Measurements from ENCODE around the gene GRM7. TPM values are rescaled to one million over a fixed set of nuclear protein-coding genes. Genes with fewer than 3 reads are reported as not detected.

Gene GRM7
- total RNA-seq, 3 donors from 2014 or later, result not detected

DNA sequence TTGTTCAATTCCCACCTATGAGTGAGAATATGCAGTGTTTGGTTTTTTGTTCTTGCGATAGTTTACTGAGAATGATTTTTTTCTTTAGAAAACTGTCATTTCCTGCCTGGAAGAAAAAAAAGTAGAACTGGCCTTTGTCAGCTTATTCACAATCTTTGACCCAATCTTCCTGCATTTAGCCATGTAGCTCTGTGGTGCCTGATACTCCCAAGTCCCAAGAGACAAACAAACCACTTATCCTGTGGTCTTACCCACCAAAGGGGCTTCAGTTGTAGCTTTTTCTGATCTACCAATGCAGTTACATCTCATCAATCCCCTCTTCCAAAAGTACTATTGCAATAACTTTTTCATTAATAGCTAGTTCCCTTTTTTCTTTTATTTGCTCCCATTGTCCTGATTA lies 444.6 kb downstream of the GRM7 start:
- no peaks in the 10 kb centered on the region for H3K27me3 Mint-ChIP-seq (ENCODE audit: low read depth)
- no peaks in the 10 kb centered on the region for H3K4me1 Mint-ChIP-seq (ENCODE audit: low read depth)
- H3K9me3 Mint-ChIP-seq, result no peaks in the 10 kb centered on the region
- DNase-seq (no peak), ATAC-seq (no peak)
- H3K36me3 Mint-ChIP-seq (ENCODE audit: insufficient read depth), result no peaks in the 10 kb centered on the region
- no peak overlapping the region for H3K4me3 Mint-ChIP-seq

DNA sequence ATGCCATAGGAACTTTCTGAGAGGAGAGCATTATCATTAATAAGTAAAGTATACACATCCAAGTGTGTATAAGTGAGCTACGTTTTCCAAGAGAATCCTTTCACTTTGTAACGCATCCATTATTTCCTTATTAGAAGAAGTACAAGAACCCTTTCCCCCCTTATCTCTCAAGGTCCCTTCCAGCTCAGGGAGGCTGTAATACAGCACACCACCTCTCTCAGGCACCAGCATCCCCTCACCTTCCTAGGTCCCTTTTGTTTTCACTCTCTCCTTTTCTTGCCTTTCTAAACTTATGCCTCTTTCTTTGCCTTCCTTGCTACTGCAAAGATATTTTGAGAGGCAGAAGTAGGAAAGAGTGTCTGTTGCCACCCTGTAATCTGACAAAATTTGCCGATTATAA lies 446.0 kb downstream of the GRM7 start:
- no peaks in the 10 kb centered on the region for H3K9me3 Mint-ChIP-seq
- no peak for DNase-seq
- H3K4me1 Mint-ChIP-seq (ENCODE audit: low read depth), result no peaks in the 10 kb centered on the region
- H3K4me3 Mint-ChIP-seq, result no peak overlapping the region
- no peaks in the 10 kb centered on the region for H3K27me3 Mint-ChIP-seq (ENCODE audit: low read depth)
- ATAC-seq, result no peak
- H3K36me3 Mint-ChIP-seq (ENCODE audit: insufficient read depth), result no peaks in the 10 kb centered on the region

DNA sequence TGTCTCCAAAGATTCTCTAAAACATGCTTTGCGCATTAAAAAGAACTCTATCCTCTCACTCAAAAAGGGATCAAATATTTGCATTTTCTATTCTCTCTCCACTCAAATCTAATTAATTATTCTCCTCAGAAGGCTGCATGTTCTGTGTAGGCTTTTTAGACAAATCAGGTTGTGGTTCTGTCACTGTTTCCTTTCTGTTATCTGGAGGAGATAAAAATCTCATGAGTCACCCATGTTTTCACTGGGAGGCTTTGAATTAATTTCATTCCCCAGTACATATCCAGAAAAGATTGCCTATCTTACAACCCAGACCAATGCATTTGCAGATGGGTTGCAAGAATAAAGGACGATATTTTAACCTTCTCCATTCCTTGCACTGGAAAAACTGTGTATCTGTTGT lies 446.5 kb downstream of the GRM7 start:
- no peaks in the 10 kb centered on the region for H3K9me3 Mint-ChIP-seq

DNA sequence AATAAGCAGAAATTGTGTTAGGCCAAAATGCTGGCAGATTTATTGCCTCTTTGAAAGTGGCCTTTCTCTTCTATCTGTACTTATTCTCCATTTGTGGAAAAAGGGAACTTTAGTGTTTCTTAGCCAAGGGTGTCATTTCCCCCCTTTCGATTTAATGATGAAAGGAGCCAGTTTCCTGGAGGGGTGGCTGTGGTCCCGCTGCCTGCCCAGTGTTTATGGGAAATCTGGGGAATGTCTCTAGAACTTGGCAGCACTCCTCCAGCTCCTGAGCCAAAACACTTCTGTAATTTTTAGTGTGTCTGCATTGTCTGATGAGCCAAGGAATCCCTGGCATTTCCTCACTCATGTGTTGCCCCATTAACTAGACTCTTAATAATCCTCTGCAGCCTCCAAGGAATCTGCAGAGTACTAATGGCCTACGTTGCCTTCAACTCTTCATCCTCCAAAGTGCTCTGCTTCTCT lies 448.8 kb downstream of the GRM7 start:
- no peak for DNase-seq
- no peak overlapping the region for H3K4me3 Mint-ChIP-seq
- H3K27me3 Mint-ChIP-seq (ENCODE audit: low read depth), result no peaks in the 10 kb centered on the region
- H3K9me3 Mint-ChIP-seq, result no peaks in the 10 kb centered on the region
- no peaks in the 10 kb centered on the region for H3K36me3 Mint-ChIP-seq (ENCODE audit: insufficient read depth)
- H3K4me1 Mint-ChIP-seq (ENCODE audit: low read depth), result no peaks in the 10 kb centered on the region
- ATAC-seq, result no peak

More for the DNA sequence above, 446.5 kb downstream of the GRM7 start:
- no peak overlapping the region for H3K4me3 Mint-ChIP-seq
- H3K36me3 Mint-ChIP-seq (ENCODE audit: insufficient read depth), result no peaks in the 10 kb centered on the region
- no peak for DNase-seq
- no peak for ATAC-seq
- no peaks in the 10 kb centered on the region for H3K4me1 Mint-ChIP-seq (ENCODE audit: low read depth)
- no peaks in the 10 kb centered on the region for H3K27me3 Mint-ChIP-seq (ENCODE audit: low read depth)

DNA sequence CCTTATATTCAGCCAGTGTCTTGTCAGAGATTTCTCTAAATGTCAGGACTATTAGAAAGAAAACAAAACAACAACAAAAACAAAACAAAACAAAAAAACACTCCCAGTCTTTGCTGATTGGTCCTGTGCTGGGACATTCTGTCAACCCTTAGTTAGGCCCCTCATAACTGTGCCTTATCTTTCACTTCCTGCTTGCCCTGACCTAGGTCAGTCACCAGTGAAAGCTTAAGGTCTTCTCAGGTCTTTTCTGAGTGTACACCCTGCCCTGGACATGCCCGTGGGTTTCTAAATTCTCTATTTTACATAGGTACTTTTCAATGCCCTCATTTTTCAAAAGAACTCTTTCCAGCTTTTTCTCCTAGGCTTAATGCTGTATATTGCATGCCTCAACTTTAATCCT lies 454.1 kb downstream of the GRM7 start:
- Mint-ChIP-seq H3K4me3 (no peak overlapping the region), H3K27me3 (ENCODE audit: low read depth) (no peaks in the 10 kb centered on the region), H3K36me3 (ENCODE audit: insufficient read depth) (no peaks in the 10 kb centered on the region), H3K9me3 (peaks cover 6% of the 10 kb centered on the region), H3K4me1 (ENCODE audit: low read depth) (no peaks in the 10 kb centered on the region)
- DNase-seq, result no peak
- ATAC-seq, result no peak

DNA sequence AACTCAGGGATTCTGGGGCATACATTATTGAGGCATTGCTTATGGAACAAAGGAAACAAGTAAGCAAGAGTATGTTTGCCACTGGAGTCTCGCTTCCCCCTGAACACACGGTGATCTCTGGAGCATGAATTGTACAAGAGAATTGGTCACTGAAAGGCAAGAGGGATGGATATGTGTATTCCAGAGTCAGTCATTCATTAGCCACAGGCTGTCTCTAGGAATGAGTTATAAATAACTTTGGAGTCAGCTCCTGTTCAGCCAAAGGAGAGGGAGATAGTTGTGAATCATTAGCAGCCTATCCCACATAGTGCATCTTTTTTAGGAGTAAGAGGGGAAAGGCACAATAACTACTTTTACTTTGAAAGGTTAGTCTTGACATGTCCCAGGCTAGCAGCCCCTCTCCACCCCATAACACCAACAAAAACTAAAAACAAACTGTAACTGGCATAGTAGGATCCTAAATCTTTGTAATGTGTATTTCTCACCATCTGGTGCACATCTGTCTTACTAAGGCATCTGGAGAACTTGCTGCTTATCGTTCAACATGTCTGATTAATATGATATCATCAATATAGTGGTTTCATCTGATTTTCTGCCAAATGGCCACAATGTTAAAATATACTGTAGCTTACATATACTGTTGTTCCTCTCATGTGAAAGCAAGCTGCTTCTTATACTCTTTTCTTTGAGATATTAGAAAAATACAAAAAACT lies 462.2 kb downstream of the GRM7 start:
- H3K36me3 Mint-ChIP-seq (ENCODE audit: insufficient read depth), result no peaks in the 10 kb centered on the region
- no peak overlapping the region for H3K4me3 Mint-ChIP-seq
- DNase-seq (no peak), ATAC-seq (no peak)
- H3K27me3 Mint-ChIP-seq (ENCODE audit: low read depth), result no peaks in the 10 kb centered on the region
- no peaks in the 10 kb centered on the region for H3K4me1 Mint-ChIP-seq (ENCODE audit: low read depth)
- no peaks in the 10 kb centered on the region for H3K9me3 Mint-ChIP-seq

DNA sequence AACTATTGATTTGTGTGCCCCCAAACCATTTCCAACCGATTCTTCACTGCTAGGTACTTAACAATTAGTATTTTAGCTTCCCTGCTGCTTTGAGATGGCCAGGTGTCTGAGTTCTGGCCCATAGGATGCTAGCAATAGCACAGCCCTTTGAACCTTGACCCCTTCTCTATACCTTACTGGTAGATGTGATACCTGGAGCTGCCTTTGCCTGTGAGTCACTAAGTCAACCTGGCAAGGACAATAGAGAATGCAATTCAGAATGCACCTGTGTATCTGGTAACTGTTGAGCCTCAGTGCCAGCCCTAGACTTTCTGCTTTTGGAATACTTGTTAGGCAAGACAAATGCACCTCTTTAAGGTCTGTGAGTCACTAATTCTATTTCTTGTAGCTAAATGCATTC lies 467.4 kb downstream of the GRM7 start:
- no peak for ATAC-seq
- no peaks in the 10 kb centered on the region for H3K36me3 Mint-ChIP-seq (ENCODE audit: insufficient read depth)
- DNase-seq, result no peak
- H3K9me3 Mint-ChIP-seq, result peaks cover 3% of the 10 kb centered on the region
- H3K27me3 Mint-ChIP-seq (ENCODE audit: low read depth), result no peaks in the 10 kb centered on the region
- no peak overlapping the region for H3K4me3 Mint-ChIP-seq
- no peaks in the 10 kb centered on the region for H3K4me1 Mint-ChIP-seq (ENCODE audit: low read depth)

DNA sequence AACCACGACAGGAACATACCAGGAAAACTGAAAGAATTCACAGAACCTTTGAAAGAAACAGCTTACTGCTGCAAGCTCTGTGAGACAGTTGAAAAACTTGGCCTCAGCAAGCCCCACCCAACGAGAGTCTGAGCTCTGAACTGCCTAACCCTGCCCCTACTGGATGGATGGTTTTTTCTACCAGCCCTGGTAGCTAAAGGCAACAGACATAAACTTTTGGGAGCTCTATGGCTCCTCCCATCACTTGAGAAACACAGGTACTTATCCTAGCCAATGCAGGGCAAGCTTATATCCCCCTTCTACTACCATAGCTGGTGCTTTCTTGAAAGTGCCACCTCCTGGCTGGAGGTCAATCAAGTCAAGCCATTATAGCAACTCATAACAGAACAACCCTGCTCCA lies 471.8 kb downstream of the GRM7 start:
- Mint-ChIP-seq H3K36me3 (ENCODE audit: insufficient read depth) (no peaks in the 10 kb centered on the region), H3K4me1 (ENCODE audit: low read depth) (no peaks in the 10 kb centered on the region), H3K9me3 (peaks cover 20% of the 10 kb centered on the region), H3K4me3 (no peak overlapping the region), H3K27me3 (ENCODE audit: low read depth) (no peaks in the 10 kb centered on the region)
- ATAC-seq, result no peak
- no peak for DNase-seq

DNA sequence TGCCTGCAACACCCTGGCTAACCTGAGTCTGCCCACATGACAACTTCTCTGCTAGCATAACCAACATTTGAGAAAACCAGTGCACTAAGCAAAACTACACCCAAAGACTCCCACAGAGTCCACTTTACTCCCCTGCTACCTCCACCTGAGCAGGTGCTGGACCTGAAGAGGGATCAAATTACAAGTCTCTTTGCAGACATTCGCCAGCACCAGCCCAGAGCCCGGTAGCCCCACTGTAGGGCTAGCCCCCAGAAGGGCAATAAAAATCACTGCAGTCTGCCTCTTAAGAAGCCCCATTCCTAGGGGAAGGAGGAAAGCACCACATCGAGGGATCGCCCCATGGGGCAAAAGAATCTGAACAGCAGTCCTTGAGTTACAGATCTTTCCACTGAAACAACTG lies 472.2 kb downstream of the GRM7 start:
- no peak for DNase-seq
- ATAC-seq, result no peak
- Mint-ChIP-seq H3K4me3 (no peak overlapping the region), H3K4me1 (ENCODE audit: low read depth) (no peaks in the 10 kb centered on the region), H3K9me3 (peaks cover 20% of the 10 kb centered on the region), H3K27me3 (ENCODE audit: low read depth) (no peaks in the 10 kb centered on the region), H3K36me3 (ENCODE audit: insufficient read depth) (no peaks in the 10 kb centered on the region)

DNA sequence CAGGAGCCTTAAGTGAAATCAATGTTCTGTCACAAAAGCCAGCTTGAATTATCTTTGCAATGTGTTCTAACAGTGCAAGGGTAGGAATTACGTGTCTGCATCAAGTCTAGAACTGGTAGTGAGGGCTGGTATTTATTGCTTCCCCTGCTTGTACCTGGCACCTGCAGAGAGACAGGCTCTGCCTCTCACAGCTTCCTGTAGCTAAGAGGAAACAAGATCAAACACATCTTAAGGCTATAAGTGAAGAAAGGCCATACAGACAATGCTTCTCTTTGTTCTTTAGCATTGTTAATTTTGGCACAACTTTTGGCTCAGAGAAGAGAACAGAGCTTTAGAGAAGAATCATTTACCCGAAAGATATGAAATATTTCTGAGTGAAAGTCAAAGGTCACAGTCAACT lies 479.9 kb downstream of the GRM7 start:
- H3K27me3 Mint-ChIP-seq (ENCODE audit: low read depth), result peaks cover 2% of the 10 kb centered on the region
- ATAC-seq (no peak), DNase-seq (no peak)
- H3K4me1 Mint-ChIP-seq (ENCODE audit: low read depth), result no peaks in the 10 kb centered on the region
- no peak overlapping the region for H3K4me3 Mint-ChIP-seq
- no peaks in the 10 kb centered on the region for H3K36me3 Mint-ChIP-seq (ENCODE audit: insufficient read depth)
- H3K9me3 Mint-ChIP-seq, result peaks cover 6% of the 10 kb centered on the region

DNA sequence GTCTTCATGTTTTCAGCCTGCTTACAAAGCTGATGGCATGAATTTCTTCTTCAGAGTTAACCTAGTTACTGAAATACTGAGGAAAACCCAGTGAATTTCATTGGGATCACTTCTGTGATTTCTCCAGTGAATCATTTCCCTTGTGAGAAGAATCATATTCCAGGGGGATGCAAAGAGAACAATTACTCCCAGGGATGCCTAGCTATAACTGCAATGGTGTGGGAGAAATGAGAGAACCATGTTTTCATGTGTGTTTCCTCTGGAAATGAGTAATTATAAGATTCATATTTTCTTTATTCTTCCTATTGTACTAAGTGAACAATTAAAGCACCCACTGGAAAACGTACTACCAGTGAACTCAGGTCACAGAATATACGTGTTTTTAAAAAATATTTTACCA lies 485.4 kb downstream of the GRM7 start:
- Mint-ChIP-seq H3K4me1 (ENCODE audit: low read depth) (no peaks in the 10 kb centered on the region), H3K9me3 (no peaks in the 10 kb centered on the region), H3K36me3 (ENCODE audit: insufficient read depth) (no peaks in the 10 kb centered on the region), H3K4me3 (no peak overlapping the region), H3K27me3 (ENCODE audit: low read depth) (peaks cover 2% of the 10 kb centered on the region)
- DNase-seq, result no peak
- no peak for ATAC-seq

DNA sequence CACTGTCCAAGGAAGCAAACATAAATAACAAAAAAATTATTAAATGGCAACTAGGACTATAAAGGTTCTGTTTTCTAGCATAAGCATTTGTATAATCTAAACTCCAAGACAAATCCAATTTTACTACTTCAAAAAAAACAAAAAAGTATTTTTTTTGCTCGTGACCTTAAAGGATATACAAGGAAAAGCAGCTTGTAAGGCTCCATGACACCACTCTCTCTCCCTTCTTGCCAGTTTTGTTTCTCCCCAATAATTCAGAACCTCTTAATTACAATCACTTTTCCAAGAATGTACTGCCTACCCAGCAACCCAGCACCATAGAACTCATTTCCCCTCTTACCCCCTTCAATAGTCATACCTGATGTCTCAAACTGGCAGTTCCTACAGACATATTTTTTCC lies 496.2 kb downstream of the GRM7 start:
- Mint-ChIP-seq H3K36me3 (ENCODE audit: insufficient read depth) (no peaks in the 10 kb centered on the region), H3K27me3 (ENCODE audit: low read depth) (no peaks in the 10 kb centered on the region), H3K4me3 (no peak overlapping the region), H3K9me3 (no peaks in the 10 kb centered on the region), H3K4me1 (ENCODE audit: low read depth) (no peaks in the 10 kb centered on the region)
- DNase-seq (no peak), ATAC-seq (no peak)

DNA sequence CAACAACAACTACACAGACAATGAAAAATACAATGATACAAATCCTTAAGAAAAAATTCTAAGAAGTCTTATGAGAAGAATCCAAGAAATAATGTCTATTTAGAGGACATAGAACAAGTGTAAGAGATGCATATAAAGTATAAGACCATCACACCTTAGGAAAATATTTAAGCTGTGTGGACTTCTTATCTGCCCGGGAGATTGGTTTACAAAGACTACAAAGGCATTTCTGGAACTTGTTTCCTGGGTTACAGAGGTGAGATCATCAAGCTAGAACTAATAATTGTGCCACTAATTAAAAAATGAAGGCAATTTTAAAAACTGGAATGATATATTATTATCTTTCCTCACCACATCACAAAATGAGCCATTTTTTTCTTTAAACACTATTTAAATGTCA lies 507.1 kb downstream of the GRM7 start:
- DNase-seq, result no peak
- Mint-ChIP-seq H3K36me3 (ENCODE audit: insufficient read depth) (no peaks in the 10 kb centered on the region), H3K4me3 (no peak overlapping the region), H3K9me3 (no peaks in the 10 kb centered on the region), H3K27me3 (ENCODE audit: low read depth) (no peaks in the 10 kb centered on the region), H3K4me1 (ENCODE audit: low read depth) (no peaks in the 10 kb centered on the region)
- no peak for ATAC-seq

DNA sequence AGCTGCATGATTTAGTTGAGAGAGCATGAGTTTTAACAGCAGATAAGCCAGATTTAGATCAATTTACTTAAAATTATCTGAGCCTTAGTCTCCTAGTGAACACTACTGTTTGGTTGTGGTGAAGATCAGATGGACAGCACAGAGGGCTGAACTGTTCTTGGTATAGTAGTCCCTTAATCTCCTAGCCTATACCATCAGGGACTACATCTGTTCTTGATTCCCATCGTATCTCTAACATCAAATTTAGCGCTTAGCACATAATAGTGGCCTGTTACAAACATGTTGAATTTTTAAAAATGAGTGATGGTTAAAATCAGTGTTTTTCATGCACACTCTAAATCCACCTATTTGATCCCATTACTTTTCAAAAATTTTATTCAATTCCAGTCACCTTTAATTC lies 507.7 kb downstream of the GRM7 start:
- ATAC-seq, result no peak
- H3K4me3 Mint-ChIP-seq, result no peak overlapping the region
- H3K27me3 Mint-ChIP-seq (ENCODE audit: low read depth), result no peaks in the 10 kb centered on the region
- DNase-seq, result no peak
- no peaks in the 10 kb centered on the region for H3K9me3 Mint-ChIP-seq
- no peaks in the 10 kb centered on the region for H3K4me1 Mint-ChIP-seq (ENCODE audit: low read depth)
- H3K36me3 Mint-ChIP-seq (ENCODE audit: insufficient read depth), result no peaks in the 10 kb centered on the region

DNA sequence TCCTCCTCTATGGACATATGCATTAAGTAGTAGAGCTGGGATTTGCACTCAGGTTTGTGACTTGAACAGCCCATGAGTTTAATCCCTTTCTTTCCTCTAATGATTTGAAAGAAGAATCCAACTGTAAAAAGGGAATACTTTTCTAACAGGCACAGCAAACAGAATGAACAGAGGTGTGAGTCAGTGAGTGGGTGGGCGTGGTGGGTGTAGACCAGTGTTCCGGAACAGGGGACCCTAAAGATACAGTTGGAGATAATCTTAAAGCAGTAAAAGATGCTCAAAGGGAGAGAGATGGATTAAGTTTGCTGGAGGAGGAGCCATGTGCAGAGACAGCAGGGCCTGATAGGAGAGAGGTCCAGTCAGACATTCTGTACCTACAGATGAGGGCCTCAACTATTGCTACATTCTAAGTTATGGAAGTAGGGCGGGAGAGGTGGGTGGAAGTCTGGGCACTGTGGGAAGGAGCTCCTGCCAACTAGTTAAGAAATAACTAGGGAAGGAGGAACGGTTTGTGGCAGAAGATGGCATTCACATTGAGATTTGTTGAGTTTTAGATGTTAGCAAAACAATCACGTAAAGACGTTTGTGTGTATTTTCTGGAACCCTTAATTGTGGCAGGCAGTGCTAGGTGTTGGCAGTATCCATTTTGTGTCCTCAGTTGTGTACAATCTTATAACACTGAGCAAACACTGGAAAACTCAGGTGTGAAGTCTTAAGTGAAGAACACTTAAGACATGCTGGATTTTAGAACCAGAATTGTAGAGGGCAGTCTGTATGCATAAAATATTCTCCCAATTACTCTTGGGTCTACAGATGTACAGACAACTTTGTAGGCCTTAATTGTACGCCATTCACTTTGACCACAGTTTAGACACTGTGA lies 511.0 kb downstream of the GRM7 start:
- H3K27me3 Mint-ChIP-seq (ENCODE audit: low read depth), result peaks cover 3% of the 10 kb centered on the region
- no peak for ATAC-seq
- H3K9me3 Mint-ChIP-seq, result no peaks in the 10 kb centered on the region

More for the DNA sequence above, 511.0 kb downstream of the GRM7 start:
- Mint-ChIP-seq H3K36me3 (ENCODE audit: insufficient read depth) (no peaks in the 10 kb centered on the region), H3K4me3 (no peak overlapping the region), H3K4me1 (ENCODE audit: low read depth) (no peaks in the 10 kb centered on the region)
- DNase-seq, result no peak

All from activated T-cell treated with anti-CD3 and anti-CD28 coated beads, Interleukin-2, amount 50 U/mL, for 4 hours (primary cell).